ENCODE measurements around the gene DLST.
A peak's percentile ranks its signal among the peaks of the same experiment; 100 is the strongest.

Gene DLST

DNA sequence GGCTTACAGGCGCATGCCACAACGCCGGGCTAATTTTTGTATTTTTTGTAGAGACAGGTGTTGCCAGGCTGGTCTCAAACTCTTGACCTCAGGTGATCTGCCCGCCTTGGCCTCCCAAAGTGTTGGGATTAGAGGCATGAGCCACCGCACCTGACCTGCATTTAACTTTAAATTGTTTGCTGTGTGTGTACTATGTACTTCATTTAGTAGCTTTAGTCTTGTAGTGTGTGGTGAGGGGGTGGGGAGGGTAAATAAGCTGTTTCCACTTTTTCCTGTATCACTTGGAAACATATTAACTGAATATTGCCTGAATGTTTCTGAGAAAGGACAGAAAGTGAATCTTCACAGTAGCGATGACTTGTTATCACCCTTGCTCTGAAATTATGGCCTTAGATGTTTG lies 8.5 kb downstream of the DLST start:
- H3K4me3 ChIP-seq = no peak overlapping the region

DNA sequence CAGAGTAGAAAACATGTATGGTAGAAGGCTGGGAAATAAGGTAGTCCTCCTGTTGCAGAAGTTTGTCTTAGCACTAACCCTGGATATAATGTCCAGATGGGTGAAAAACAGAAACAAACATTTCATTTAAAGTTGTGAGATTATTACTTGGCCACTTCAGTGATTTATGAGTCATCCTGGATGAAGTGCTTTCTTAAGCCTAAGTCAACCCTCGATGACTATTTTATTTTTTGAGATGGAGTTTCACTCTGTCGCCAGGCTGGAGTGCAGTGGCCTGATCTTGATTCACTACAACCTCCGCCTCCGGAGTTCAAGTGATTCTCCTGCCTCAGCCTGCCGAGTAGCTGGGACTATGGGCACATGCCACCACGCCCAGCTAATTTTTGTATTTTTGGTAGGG lies 10.2 kb downstream of the DLST start:
- Histone ChIP-seq H3K27ac (peak overlapping the region in 1 of 21 experiments; percentile 1), H3K4me3 (no peak overlapping the region)

More for the DNA sequence above, 8.5 kb downstream of the DLST start:
- no peak overlapping the region for H3K27ac ChIP-seq

DNA sequence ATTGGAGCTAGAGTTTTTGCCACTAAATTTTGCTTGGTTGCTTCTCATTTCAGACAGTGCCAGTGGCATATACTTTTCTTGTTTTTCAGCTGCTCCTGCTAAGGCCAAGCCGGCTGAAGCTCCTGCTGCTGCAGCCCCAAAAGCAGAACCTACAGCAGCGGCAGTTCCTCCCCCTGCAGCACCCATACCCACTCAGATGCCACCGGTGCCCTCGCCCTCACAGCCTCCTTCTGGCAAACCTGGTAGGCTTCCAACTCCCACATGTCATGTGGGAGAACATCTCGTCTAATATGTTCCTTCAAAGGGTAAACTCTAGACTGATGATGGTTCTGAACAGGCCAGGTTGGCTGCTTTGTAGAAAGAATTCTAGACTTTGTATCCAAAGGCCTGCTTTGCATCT lies 11.0 kb downstream of the DLST start:
- H3K4me3 ChIP-seq = no peak overlapping the region
- H3K27ac ChIP-seq = peak overlapping the region in 1 of 21 experiments; percentile 39

DNA sequence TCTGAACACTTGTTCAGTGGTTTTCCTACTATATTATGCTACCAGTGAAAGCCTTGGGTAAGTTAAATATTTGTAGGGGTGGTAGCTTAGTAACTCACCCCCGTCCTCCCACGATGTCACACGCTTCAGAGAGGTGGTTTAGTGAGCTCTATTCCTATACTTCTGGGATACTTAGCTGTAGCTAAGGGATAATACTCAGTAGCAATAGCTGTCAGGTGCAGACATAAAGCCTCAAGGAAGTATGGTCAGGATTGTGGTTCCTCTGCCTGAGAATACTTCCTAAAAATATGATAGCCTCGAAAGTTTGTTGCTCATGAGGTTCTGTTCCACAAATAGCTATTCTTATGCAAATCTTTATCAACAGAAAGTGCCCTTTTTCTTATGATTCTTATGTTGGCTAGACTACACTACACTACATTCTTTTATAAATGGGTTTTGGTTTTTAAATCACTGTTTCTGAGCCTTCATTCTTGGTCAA lies 11.9 kb downstream of the DLST start:
- H3K27ac ChIP-seq = peak overlapping the region in 1 of 21 experiments; percentile 58
- H3K4me3 ChIP-seq = no peak overlapping the region

DNA sequence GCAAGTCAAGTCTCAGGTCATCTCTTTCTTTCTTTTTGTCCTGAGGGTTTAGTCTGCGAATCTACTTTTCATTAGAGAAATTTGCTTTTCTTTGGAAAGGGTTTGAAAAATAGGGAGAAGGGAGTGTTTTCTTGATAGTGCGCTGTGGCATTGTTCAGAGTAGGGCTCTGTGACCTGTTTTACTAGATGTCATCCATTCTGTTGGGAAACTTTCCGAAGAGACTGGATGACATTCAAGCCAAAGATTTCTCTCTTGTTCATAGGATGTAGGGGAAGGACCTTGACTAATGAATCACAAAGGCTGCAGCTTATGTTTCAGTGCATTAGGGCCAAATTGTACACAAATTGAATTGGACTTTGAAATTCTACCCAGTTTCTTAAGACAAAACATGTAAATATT lies 14.7 kb downstream of the DLST start:
- H3K4me3 ChIP-seq = no peak overlapping the region
- H3K27ac ChIP-seq = no peak overlapping the region

DNA sequence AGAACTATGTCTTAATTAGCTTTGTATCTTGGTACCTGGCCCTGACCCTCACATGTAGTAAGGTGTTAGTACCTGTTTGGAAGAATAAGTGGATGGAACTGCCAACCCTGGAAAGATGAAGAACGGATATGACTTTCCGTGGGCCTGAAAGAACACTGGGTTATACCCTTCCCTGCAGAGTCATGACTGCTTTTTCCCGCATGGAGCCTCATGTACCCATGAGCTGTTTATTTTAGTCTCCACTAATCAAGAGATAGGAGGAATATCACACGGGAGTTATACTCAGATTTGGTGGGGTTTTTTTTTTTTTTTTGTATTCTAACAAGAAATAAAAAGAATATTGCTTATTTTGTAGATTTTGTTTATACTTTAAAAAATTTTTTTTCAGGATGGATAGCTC lies 15.9 kb downstream of the DLST start:
- H3K27ac ChIP-seq = no peak overlapping the region
- H3K4me3 ChIP-seq = no peak overlapping the region

DNA sequence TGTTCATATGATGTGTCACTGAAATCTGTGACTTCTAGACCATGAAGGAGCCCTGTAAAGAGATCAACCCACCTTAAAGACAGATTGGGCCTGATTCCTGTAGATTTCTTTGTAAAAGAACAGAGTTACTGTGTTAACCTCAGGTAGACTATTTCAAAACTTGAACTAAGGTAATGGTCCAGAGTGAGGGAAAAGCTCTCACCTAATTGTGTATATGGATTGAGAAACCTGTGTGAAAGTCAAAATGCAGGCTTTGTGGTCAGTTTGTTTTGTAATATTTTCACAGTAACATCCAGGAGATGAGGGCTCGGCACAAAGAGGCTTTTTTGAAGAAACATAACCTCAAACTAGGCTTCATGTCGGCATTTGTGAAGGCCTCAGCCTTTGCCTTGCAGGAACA lies 16.4 kb downstream of the DLST start:
- Histone ChIP-seq H3K4me3 (no peak overlapping the region), H3K27ac (no peak overlapping the region)

DNA sequence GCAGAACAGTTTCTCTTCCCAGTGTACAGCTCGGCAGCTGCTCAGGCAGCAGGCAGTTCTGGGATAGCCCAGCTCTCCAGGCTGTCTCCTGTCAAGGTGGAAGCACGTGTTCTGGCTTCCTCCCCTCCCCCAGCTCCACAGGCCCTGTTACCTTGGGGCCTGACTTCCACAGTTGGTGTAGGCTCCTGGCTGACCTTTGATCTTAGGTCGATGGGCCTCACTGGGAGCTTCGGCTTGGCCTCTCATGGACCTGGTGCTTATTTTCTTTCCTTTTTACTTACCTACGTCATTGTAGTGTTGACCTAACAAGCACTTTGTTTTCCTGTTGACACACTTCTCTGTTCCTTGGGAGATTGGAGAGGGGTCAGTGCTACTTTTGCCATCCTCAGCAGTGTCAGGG lies 17.0 kb downstream of the DLST start:
- Histone ChIP-seq H3K27ac (peak overlapping the region in 1 of 21 experiments; percentile 18), H3K4me3 (no peak overlapping the region)

DNA sequence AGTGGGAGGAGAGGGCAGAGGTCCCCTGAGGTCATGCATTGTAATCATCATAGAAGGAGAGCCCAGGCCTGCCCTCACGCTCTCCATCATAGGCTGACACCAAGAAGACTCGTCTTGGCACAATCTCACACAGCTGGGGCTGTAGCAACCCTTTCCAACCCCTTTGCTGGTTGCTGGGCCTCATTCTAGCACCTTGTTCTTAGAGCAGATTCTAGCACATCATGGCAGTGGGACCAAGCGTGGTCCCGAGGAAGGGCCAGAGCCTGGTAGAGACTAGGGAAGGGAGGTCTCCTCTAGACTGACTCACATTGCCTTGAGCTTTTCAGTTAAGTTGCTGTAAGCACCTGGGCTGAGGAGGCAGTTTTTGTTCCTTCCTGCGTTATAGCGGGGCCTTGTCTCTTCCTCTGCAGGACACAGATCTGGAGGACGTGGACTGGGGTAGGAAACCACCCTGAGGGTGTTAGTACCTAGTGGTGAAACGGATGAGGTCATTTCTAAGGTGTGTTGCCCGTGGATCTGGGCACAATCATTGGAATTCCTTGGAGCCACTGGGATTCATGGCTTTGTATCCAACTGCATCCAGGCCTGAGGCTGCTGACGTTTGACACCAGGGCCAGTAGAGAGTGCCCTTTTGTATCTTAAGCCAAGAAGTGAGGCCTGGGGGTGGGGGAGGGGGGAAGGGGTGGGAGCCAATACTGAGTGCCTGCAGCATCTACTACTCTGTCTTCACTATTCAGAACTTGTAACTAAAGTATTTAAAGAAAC lies 21.4 kb downstream of the DLST start:
- Histone ChIP-seq H3K4me3 (no peak overlapping the region), H3K27ac (peak overlapping the region in 1 of 21 experiments; percentile 7)

DNA sequence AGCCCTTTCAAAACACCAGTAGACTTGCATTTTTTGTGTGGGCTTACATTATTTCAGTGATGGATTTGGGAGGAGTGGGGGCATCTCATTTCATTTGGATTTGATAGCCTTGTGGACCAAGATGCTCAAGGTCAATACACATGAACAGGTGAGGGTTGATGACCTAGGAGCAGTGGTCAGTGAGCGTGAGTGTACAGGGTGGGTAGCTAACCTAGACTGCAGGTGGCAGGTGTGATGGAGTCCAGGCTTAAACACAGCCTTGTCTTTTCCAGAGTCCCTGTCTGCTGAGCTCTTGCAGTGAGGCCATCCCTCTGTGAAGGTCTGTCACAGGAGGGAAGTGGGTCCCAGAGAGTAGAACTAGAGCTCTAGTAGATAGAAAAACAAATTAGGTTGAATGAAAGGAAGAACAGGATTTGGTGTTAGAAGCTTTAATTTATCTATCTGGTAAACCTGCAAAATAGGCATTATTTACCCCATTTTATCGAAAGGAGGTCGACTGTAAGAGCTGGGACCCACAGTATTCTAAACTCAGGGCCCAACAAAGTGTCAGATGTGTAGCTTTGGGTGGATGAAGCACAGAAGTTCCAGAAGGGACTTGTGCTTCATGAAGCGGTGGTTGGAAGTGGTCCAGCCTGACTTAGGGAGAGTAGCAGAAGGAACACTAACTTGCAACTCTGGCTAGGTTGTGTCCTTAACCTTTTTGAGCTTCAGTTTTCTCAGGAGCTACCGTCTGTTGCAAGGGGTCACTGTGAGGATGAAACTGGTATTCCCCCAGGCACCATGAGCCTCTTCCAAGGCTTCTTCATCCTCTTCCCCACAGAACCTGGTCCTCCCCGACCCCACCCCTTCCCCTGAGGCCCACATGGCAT lies 23.2 kb downstream of the DLST start:
- Histone ChIP-seq H3K4me3 (no peak overlapping the region), H3K27ac (peak overlapping the region in 5 of 21 experiments; percentile 1 to 39 (median 5))

DNA sequence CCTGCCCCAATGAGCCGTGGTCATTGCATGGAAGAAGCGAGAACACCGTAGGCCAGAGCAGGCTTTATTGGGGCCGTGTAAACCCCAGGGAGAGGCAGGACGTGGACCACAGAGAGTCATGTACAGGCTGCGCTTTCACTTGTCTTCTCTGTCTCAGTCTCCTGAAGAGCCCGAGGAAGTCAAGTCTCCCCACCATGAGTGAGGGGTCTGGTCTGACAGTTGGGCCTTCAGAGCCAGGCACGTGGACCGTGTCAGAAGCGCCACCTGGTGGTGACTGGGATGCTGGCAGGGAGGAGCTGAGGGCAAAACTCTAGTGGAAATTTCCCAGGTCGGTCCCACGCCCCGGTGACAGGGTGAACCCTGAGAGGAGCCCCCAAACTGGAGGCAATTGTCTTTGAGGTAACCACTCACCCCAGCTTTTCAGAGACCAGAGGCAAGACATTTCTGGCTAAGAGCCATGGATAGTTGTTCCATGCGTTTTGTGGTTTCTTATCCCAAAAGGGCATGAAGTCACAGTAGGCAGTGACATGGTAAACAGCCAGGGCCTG lies 24.0 kb downstream of the DLST start:
- H3K4me3 ChIP-seq = no peak overlapping the region
- peak overlapping the region in 6 of 21 experiments; percentile 1 to 39 (median 8) for H3K27ac ChIP-seq

DNA sequence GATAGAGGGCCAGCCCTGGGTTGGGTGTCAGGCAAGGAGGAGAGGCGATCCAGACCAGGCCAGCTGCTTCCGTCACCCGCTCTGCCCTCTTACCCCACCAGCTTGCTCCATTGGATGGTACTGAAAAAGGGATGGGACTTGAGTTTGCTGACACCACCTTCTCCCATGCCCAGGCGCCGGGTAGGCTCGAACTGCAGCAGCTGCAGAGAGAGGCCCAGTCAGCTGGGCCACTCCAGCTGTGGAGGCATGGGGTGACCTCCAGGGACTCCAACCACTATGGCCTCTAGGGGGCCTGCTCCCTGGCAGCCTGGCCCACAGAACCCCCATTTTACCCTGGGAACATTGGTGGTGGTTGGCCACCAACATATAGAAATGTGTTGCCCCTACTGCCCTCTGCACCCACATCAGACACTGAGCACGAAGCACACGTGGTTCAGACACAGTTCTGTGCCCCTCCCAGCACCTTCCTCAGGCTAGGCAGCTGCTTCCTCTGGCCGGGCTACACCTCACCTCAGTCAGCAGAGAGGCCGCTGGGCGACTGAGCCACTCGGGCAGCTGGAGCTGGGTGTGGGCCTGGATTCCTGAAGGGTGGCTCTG lies 25.3 kb downstream of the DLST start:
- H3K4me3 ChIP-seq = no peak overlapping the region
- H3K27ac ChIP-seq = peak overlapping the region in 3 of 21 experiments; percentile 2 to 43 (median 29)

DNA sequence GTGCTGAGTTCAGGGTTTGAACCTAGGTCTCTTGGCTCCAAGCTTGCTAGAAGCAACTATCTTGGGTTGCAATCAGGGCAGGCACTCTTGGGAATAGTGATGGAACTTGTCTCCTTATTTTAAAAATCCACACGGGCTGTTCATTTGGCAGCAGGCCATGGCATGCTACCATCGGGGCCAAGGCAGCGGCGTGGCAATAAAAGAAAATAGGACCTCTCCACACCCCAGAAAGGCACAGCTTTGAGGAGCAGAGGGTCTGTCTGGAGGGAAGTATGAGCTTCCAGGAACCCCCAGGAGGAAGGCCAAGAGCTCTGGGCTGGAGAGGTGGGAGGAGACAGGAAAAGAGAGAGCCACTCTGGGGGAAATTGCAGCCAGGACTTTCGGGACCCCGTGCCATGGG lies 26.0 kb downstream of the DLST start:
- Histone ChIP-seq H3K27ac (peak overlapping the region in 2 of 21 experiments; percentile 2 to 4), H3K4me3 (no peak overlapping the region)

DNA sequence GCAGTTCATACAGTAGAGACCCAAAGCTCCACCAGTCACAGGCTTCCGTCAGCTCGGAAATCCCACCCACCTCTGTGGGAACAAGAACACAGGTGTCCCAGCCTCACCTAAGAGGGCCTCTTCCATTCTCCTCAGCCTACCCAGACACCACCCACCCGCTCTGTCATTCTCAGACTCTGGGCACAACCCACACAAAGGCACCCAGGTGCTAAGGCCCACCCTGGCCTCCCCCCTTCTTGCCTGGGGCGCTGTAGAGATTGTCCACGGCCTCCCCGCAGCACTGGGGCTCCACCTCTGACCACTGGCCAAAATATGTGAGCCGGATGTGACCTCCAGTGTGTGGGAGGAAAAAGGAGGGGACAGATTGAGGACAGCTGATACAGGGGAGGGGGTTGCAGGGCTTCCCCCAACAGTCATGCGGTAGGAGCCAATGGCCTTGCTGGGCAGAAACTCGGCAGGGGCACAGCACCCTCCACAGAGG lies 27.2 kb downstream of the DLST start:
- H3K27ac ChIP-seq = peak overlapping the region in 1 of 21 experiments; percentile 25
- H3K4me3 ChIP-seq = no peak overlapping the region

DNA sequence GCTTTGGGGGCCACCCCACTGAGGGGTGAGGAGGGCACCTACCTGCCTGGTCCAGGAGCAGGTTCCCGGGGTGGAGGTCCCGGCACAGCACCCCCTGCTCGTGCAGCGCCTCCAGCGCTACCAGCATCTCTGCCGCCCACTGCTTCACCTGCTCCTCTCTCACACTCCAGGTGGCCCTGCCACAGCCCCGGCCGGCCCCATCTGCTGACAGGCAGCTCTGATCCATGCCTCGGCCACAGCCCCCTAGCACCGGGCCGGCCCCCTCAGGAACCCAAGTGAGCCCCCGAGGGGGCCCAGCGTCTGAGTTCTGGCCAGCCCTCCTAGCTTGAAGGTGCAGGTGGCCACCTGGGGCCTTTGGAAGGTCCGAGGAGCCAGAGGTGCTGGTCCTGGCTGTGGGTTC lies 27.8 kb downstream of the DLST start:
- Histone ChIP-seq H3K4me3 (no peak overlapping the region), H3K27ac (no peak overlapping the region)

DNA sequence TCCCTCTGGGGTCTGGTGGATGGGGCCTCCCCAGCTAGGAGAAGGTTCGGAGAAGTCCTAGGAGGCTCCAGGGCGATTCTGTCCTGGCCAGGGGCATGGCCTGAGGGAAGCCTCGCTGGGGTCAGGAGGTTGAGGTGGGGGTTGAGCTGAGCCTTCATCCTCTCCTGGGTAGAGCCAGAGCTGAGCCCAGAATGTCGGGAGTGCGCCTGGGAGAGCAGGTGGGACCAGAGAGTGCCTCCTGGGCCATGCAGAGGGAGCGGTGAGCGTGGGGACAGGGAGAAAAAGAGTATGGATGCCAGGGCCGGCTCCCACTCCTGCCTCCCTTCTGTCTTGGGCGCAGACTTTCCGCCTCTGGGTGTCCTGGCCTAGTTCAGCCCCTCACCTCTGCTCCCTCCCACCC lies 28.2 kb downstream of the DLST start:
- Histone ChIP-seq H3K4me3 (no peak overlapping the region), H3K27ac (no peak overlapping the region)

DNA sequence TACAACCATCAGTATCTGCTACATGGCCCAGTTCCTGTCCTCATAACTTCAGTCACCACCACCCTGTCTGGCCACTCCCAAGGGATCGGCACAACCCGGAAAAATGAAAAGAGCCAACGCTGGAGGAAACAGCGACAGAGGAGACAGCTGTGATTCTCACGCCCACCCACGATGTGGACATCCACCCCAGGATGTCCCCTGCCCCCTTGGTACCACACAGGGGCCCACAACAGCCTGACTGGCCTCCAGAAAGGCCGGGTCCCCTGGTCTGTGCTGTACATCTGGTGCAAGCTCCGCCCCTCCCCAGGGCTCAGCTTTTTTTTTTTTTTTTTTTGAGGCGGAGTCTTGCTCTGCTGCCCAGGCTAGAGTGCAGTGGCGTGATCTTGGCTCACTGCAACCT lies 28.8 kb downstream of the DLST start:
- Histone ChIP-seq H3K4me3 (no peak overlapping the region), H3K27ac (no peak overlapping the region)

DNA sequence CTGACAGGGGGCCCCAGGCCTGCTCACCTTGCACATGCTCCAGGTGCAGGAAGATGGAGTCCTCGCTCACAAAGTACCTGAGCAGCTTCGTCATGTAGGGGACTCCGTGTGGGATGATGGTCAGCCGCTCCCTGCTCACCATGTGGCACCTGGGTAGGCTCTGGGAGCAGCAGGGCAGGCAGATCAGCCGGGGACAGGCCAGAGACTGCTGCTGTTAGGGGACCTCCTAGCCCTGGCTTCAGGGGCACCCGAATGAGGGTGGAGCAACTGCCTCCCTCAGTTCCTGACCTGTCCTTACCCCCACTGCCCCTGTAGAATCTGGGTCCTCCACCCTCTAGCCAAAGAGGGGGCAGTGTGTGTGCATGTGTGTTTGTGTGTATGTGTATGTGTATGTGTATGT lies 29.5 kb downstream of the DLST start:
- Histone ChIP-seq H3K4me3 (no peak overlapping the region), H3K27ac (no peak overlapping the region)

DNA sequence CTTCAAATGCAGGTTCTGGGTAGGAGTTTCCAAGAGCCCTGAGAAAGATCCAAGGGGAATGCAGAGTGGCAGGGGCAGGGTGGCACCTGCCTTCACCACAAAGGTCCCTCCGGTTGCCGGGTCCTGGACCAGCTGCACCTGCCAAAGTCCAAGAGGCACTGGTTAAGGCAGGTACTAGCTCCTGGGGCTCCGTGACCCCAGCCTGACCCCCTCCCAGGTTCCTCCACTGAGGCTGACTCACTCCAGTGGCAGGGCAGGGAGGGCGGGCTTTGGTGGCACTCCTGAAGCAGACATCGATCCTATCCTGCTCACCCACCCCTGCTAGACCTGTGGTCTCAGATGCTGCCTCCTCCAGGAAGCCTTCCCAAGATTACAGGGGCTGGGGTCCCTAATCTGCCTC lies 30.0 kb downstream of the DLST start:
- no peak overlapping the region for H3K4me3 ChIP-seq
- H3K27ac ChIP-seq = no peak overlapping the region

DNA sequence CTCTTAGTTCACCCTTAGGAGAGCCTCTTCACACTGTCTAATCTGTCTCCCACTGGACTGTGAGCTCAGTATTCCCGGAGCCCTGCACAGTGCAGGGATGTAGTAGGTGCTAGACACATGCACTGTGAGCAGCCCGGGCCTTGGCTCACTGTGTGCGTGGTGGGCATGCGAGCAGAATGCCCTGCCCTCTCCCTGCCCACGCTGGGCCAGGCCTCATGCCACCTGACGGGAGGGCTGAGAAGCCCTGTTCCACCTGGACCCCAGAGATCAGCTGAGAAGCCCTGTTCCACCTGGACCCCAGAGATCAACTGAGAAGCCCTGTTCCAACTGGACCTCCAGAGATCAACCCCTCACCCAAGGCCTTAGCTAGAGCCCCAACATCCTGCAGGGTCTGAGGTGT lies 30.4 kb downstream of the DLST start:
- Histone ChIP-seq H3K4me3 (no peak overlapping the region), H3K27ac (no peak overlapping the region)

Measured in skin epidermis (tissue), 12 donors.